Measurements from ENCODE around the gene SRD5A1. TPM values are rescaled to one million over a fixed set of nuclear protein-coding genes. Genes with fewer than 3 reads are reported as not detected.

Gene SRD5A1
- total and polyA plus RNA-seq, 2 of the 8 experiments (the other 6 are each of a cell fraction or from before 2014, with no cell fraction given), result 34.7 to 42.4 TPM

DNA sequence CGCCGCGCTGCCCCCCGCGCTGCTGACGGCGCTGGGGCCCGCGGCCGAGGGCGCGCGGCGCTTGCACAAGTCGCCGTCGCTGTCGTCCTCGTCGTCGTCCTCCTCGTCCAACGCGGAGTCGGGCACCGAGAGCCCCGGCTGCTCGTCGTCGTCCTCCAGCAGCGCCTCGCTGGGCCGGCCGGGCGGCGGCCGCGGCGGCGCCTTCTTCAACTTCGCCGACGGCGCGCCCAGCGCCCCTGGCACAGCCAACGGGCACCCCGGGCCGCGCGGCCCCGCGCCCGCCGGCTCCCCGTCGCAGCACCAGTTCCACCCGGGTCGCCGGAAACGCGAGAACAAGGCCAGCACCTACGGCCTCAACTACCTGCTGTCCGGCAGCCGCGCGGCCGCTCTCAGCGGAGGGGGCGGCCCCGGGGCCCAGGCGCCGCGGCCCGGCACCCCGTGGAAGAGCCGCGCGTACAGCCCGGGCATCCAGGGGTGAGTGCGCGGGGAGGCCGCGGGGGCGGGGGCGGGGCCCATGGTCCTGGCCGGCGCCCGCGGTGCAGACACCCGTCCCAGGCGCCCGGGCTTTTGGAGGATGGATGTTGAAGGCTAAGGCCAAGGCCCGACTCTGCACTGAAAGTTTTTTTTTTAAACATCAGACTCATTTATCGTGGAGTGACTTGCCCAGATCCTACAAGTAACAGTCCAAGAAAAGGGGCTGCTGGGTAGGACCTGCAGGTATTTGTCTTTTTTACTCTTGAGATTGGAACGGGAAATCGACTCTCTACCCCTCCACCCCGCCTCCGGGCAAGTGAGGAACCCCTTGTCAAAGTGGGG lies 81.2 kb downstream of the SRD5A1 start:
- Histone ChIP-seq H4K8ac (ENCODE audit: extremely low read depth, insufficient read depth, low read length) (no peak overlapping the region; the same call in 1 of the 2 replicates), H3K79me2 (ENCODE audit: control insufficient read depth in 1 of 2, insufficient read depth in 2 of 2, low read length in 2 of 2) (peaks cover 5 to 49% of the 10 kb centered on the region in 2 experiments), H2AFZ (ENCODE audit: low read length) (no peak overlapping the region)

More for the DNA sequence above, 81.2 kb downstream of the SRD5A1 start:
- Histone ChIP-seq H3K14ac (ENCODE audit: insufficient read length) (no peak overlapping the region), H2BK5ac (ENCODE audit: low read depth, low read length) (no peak overlapping the region), H3K27me3 (replicated peaks in 1 of 4; ENCODE audit: control insufficient read depth in 3 of 4, extremely low read depth in 1 of 4, insufficient read depth in 3 of 4, low read length in 3 of 4) (peaks cover 0 to 3% (median 0%) of the 10 kb centered on the region in 4 experiments; a peak in 3 of 7 replicates), H3K4me3 (ENCODE audit: extremely low read depth in 1 of 4, insufficient read depth in 2 of 4, low read depth in 3 of 4, low read length in 4 of 4) (peak overlapping the region; percentile 49 to 84 (median 59)), H3K27ac (ENCODE audit: low read depth, low read length) (no peak overlapping the region), H3K23me2 (ENCODE audit: low read depth, low read length) (peaks cover 10% of the 10 kb centered on the region), H4K5ac (ENCODE audit: insufficient read length, low read depth, low read length) (no peak overlapping the region), H2BK15ac (ENCODE audit: low read length) (no peak overlapping the region), H2AK5ac (ENCODE audit: low read depth, low read length) (no peak overlapping the region), H2BK20ac (ENCODE audit: low read length) (no peak overlapping the region), H2BK120ac (replicated peaks; ENCODE audit: low read depth, low read length) (no peak overlapping the region), H3K23ac (ENCODE audit: insufficient read length) (no peak overlapping the region), H3K4ac (replicated peaks; ENCODE audit: insufficient read length, low read depth, low read length) (no peak overlapping the region), H4K91ac (replicated peaks; ENCODE audit: insufficient read length, low read length) (no peak overlapping the region), H3K36me3 (ENCODE audit: control insufficient read depth in 2 of 4, insufficient read depth in 4 of 4, low read length in 3 of 4) (no peaks in the 10 kb centered on the region), H3K56ac (replicated peaks; ENCODE audit: insufficient read length, low read depth, low read length) (no peak overlapping the region), H3K79me1 (ENCODE audit: low read depth, low read length) (peaks cover 22% of the 10 kb centered on the region), H4K20me1 (replicated peaks in 1 of 2; ENCODE audit: control insufficient read depth in 1 of 2, insufficient read depth in 2 of 2, low read length in 2 of 2) (peaks cover 18 to 34% of the 10 kb centered on the region in 2 experiments), H3K9me3 (ENCODE audit: insufficient read depth in 2 of 2, low read depth in 1 of 2, low read length in 1 of 2) (no peaks in the 10 kb centered on the region), H3K18ac (ENCODE audit: extremely low read depth, low read length) (no peak overlapping the region), H3K9ac (replicated peaks in 1 of 4; ENCODE audit: extremely low read depth in 1 of 4, low read depth in 3 of 4, low read length in 3 of 4) (peak overlapping the region in 2 of 4 experiments; percentile 4 to 35; a peak in 2 of 7 replicates), H3K4me1 (replicated peaks in 1 of 4; ENCODE audit: control insufficient read depth in 3 of 4, insufficient read depth in 4 of 4, low read length in 3 of 4) (peaks cover 0 to 13% (median 5%) of the 10 kb centered on the region in 4 experiments; a peak in 5 of 7 replicates), H3K4me2 (ENCODE audit: insufficient read depth in 1 of 2, low read depth in 2 of 2, low read length in 2 of 2) (peak overlapping the region; percentile 86 to 87), H2BK12ac (ENCODE audit: low read depth, low read length) (no peak overlapping the region)
- POLR2A ChIA-PET (ENCODE audit: partially characterized antibody), result no interaction called here
- CTCF ChIA-PET (ENCODE audit: partially characterized antibody), result no interaction called here
- WGBS, 2 experiments (ENCODE audit: extremely low coverage in 1 of 2, insufficient coverage in 1 of 2, insufficient read length in 1 of 2, insufficient replicate concordance in 2 of 2, low coverage in 1 of 2, low lambda C conversion rate in 2 of 2, missing lambda C conversion rate in 1 of 2), result 1% methylated on average over 26 of the region's 99 CpGs; no CpG with 5 or more reads in 1 of the 2 experiments
- DNase-seq (ENCODE audit: low read depth in 1 of 2, low spot score in 2 of 2) (peak in 1 of 2 experiments; percentile 50), FAIRE-seq (no peak)
- TF ChIP-seq RAD21 (IDR thresholded peaks at IDR 0.05 in 1 of 2, conservative IDR thresholded peaks at IDR 0.05 in 1 of 2; ENCODE audit: low read depth in 2 of 2, low read length in 2 of 2) (no peak), RNF2 (IDR thresholded peaks at IDR 0.05; ENCODE audit: borderline replicate concordance, low read depth, low read length, missing control alignments, poor library complexity, severe bottlenecking) (no peak), SIRT6 (IDR thresholded peaks at IDR 0.05; ENCODE audit: low read length) (no peak), FOSL1 (IDR thresholded peaks at IDR 0.05; ENCODE audit: insufficient read depth, low read depth, low read length) (no peak), POLR2AphosphoS5 (IDR thresholded peaks at IDR 0.05; ENCODE audit: low read depth, low read length) (no peak), HDAC6 (IDR thresholded peaks at IDR 0.05; ENCODE audit: low read depth, low read length) (no peak), CREB1 (IDR thresholded peaks at IDR 0.05) (0 out of 2 replicates have a peak, but pooled peaks have one; percentile 32), SIN3A (conservative IDR thresholded peaks at IDR 0.05 in 1 of 2, IDR thresholded peaks at IDR 0.05 in 1 of 2; ENCODE audit: low read depth in 1 of 2, low read length in 2 of 2) (0 out of 4 replicates have a peak, but pooled peaks of 1 of the 2 experiments have one; percentile 30), KDM4A (IDR thresholded peaks at IDR 0.05; ENCODE audit: low read depth, low read length, severe bottlenecking) (peak; percentile 54), RFX5 (IDR thresholded peaks at IDR 0.05; ENCODE audit: borderline replicate concordance, low read depth, low read length) (no peak)

All from H1 (cell line).